H1 (cell line): ENCODE measurements around the gene PRSS21. TPM values are rescaled to one million over a fixed set of nuclear protein-coding genes. Genes with fewer than 3 reads are reported as not detected.

Experiments used
- ASH2L ChIP-seq: fragments of 200-600, 300-600 bp; sonication (generic); IDR thresholded peaks from one replicate; pipeline ENCODE4 v1.7.1; 2017; ENCODE audit warnings: low read length
- CBX5 ChIP-seq: fragments of 300-800, 300-1000 bp; sonication (generic); IDR thresholded peaks from 2 replicates; pipeline ENCODE4 v1.7.1; 2016; ENCODE audit warnings: antibody characterized with exemption, low read length, low read depth
- CHD1 ChIP-seq: IDR thresholded peaks from 2 replicates; pipeline ENCODE4 v1.6.1; 2012; ENCODE audit warnings: low read depth, low read length, improper control_type of control experiment
- CHD7 ChIP-seq: fragments of 300-600 bp; sonication (generic); IDR thresholded peaks from 2 replicates; pipeline ENCODE4 v1.7.1; 2012; ENCODE audit warnings: low read length, moderate library complexity, mild to moderate bottlenecking, inconsistent platforms; ENCODE audit not compliant: insufficient replicate concordance
- CREB1 ChIP-seq: IDR thresholded peaks from 2 replicates; pipeline ENCODE4 v1.6.1; 2012; ENCODE audit warnings: inconsistent platforms
- E2F6 ChIP-seq: IDR thresholded peaks from 2 replicates; pipeline ENCODE4 v1.6.1; 2012; ENCODE audit warnings: inconsistent platforms
- GABPA ChIP-seq: IDR thresholded peaks from 2 replicates; pipeline ENCODE4 v1.6.1; 2011; ENCODE audit warnings: mild to moderate bottlenecking, low read length, moderate library complexity, borderline replicate concordance; ENCODE audit not compliant: insufficient read depth
- JUN ChIP-seq: IDR thresholded peaks from 2 replicates; pipeline ENCODE4 v1.6.1; 2011; ENCODE audit warnings: low read depth, mild to moderate bottlenecking, improper control_type of control experiment, low read length
- NANOG ChIP-seq: IDR thresholded peaks from 2 replicates; pipeline ENCODE4 v1.6.1; 2011; ENCODE audit warnings: low read length, low read depth, mild to moderate bottlenecking, inconsistent platforms; ENCODE audit not compliant: insufficient read depth, poor library complexity, severe bottlenecking
- RBBP5 ChIP-seq: IDR thresholded peaks from 2 replicates; pipeline ENCODE4 v1.7.1; 2012; ENCODE audit warnings: low read depth, mild to moderate bottlenecking, inconsistent platforms, low read length, moderate library complexity, borderline replicate concordance
- SIX5 ChIP-seq: IDR thresholded peaks from 2 replicates; pipeline ENCODE4 v1.6.1; 2011; ENCODE audit warnings: mild to moderate bottlenecking, low read depth, low read length
- TEAD4 ChIP-seq: IDR thresholded peaks from 2 replicates; pipeline ENCODE4 v1.6.1; 2012; ENCODE audit warnings: low read depth, low read length, inconsistent platforms, mixed read lengths
- polyA plus RNA-seq, 7 experiments: library from polyadenylated mRNA; depleted of rRNA in 3 of 7; stranded (reverse) in 5 of 7; unstranded in 2 of 7; fragments of >200 nt in 5 of 7; fragments of 200-250 nt in 2 of 7; gene quantifications; 1 replicate in 5 of 7; 2 replicates in 1 of 7; 4 replicates in 1 of 7; pipeline versions ENCODE4 v1.2.1 to v1.2.3, GENCODE V29; 2011 to 2013; ENCODE audit warnings: missing spikeins in 2 of 7, mixed read lengths in 2 of 7
- total RNA-seq: library from RNA; stranded (reverse); fragmentation: NEBNext Ultra II Directional; extraction: Animal tissue kit (Norgen Biotek cat#: 25700); gene quantifications from 2 replicates; pipeline ENCODE4 v1.2.1, GENCODE V29; 2021

The PRSS21 gene
- total and polyA plus RNA-seq, 2 of the 8 experiments (the other 6 are each of a cell fraction or from before 2014, with no cell fraction given): 0.76 to 1.0 TPM

- TF ChIP-seq CHD7 (no peak), NANOG (no peak), RBBP5 (no peak), SIX5 (no peak), GABPA (no peak), CREB1 (no peak), TEAD4 (no peak), CHD1 (no peak), JUN (no peak), ASH2L (no peak), CBX5 (no peak), E2F6 (no peak)
Observed at GRCh38 chr16:2815299-2815771, 1.7 kb upstream of the PRSS21 start (continued).
